GM19035 (cell line): ENCODE results near the gene VRTN.

Experiments used
- ATAC-seq: cut with Tn5 transposase; IDR thresholded peaks from one replicate; pipeline ENCODE4 v1.9.1; 2021; ENCODE audit not compliant: unreplicated experiment

The VRTN gene

DNA sequence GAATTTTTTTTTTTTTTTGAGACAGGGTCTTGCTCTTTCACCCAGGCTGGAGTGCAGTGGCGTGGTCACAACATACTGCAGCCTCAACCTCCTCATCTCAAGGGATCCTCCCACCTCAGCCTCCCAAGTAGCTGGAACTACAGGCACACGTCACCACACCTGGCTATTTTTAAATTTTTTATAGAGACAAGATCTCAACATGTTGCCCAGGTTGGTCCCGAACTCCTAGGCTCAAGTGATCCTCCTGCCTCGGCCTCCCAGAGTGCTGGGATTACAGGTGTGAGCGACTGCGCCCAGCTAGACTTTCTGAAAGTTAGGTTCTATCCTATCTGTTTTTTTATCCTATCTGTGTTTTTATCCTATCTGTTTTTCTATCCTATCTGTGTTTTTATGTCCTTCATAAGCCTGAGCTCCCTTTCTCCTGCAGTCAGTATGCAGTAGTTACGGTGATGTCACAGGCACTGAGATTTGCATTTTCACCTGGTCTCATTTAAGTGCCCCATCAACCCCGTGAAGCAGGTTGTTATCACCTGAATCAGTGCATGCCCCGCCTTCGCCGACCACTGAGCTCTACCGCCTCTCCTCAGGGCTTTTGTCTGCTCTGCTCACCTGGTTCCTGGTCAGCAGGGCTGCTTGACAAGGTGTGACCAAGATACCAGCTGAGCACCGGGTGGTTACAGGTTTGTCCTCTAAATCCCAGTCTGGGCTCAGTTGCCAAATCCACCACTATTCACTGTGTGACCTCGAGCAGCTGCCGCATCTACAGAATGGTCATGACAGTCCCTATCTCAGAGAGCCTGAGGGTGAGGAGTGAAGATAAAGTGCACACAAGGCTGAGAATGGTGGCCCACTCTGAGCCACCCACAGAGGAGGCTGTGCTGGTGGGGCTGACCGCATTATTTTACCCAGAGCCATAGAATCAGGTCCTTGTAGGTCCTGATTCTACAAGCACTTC is 44.6 kb downstream of the VRTN start:
- no peak for ATAC-seq

DNA sequence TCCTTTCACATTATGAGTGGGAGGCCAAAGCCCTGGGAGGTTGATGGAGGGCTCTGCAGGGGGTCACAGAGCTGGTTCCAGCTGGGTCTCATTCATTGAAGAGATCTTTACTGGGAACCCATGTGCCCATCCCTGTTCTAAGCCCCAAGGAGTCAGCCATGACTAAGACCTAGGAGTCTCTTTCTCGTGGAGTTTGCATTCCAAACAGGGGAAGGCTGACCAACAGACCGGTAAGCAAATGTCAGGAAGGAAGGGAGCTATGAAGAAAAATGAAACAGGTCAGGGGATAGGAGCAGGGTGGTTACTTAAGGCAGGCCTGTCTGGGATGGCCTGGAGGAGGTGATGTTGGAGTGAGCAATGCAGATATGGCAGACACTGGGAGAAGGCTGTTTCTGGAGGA is 46.3 kb downstream of the VRTN start:
- ATAC-seq: no peak

DNA sequence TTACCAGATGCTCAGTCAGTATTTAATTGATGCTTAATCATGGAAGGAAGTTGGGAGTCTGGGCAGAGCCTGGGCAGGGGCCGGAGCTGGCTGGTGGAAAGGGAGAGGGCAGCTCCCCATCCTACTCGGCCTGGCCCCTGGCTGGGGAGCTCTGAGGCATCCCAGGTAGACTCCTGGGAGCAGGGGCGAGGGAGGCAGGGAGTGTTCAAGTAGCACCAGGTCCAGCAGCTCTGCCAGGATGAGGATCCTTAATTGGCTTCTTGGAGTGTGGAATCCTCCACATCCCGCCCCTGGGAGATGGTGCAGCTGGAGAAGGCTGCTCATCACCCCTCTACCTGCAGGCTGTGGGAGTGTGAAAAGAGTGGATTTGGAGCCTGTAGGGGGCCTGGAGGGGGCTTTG is 46.8 kb downstream of the VRTN start:
- ATAC-seq: no peak

GRCh38 chr14:74400031-74400685 is 51.9 kb downstream of the VRTN start:
- no peak for ATAC-seq

DNA sequence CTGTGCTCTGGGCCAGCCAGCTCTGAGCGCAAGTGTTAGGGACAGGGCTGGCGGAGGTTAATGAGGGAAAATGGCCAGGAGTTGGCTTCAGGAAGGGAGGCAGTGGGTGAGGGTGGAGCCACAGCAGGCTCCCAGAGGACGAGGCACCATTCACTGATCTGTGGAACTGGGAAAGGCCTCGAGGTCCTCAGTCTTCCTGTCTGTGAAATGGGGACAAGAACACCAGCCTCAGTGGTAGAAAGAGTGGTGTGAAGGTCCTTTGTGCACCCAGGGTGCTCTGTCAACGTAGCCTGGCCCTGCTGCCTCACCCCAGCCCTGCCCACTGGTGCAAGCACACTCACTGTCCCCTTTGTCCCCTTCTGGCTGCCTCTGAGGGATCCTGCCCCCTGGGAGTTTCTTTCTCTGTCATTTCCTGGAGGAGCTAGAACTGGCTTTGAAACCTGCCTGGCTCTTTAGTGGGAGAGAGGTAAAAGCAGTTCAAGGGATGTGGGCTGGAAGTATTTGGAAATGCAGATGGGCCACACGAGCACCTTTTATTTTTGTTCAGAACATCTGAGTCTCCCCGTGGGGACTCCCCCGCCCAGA is 52.7 kb downstream of the VRTN start:
- ATAC-seq: peak; percentile 5

DNA sequence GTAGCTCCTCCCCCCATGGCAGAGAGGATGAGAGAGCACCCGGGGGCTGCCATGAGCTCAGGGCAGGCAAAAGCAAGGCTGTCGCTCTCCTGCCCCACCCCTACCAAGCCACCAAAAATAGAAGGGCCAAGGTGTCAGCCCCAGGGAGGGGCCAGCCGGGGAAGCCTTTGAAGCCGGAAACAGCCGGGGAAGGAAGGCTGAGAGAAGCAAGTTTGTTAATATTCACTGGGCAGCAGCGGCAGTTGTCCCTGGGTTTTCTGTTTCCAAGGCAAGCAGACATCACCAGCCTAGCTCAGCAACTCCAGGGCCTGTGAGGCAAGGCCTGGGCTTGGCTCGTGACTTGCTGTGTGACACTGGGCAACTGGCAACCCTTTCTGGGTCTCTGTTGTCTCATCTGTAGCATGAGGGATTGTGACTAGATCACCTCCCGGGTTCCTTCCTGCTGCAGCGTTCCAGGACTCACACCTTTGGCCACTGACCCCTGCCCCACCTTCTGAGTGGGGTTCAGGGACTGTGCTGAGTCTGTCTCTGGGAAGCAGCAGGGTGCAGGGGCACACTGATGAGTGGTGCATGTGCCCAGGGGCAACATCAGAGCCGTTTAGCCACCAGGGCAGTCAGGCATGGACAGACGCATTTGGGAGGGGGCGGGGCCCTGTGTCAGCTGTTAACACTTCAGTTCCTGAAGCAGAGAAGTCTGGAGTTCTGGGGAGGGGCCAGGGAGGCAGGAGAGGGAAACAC is 53.4 kb downstream of the VRTN start:
- peak; percentile 74 for ATAC-seq

- ATAC-seq: no peak
Observed at GRCh38 chr14:74402401-74403251, 54.4 kb downstream of the VRTN start.

DNA sequence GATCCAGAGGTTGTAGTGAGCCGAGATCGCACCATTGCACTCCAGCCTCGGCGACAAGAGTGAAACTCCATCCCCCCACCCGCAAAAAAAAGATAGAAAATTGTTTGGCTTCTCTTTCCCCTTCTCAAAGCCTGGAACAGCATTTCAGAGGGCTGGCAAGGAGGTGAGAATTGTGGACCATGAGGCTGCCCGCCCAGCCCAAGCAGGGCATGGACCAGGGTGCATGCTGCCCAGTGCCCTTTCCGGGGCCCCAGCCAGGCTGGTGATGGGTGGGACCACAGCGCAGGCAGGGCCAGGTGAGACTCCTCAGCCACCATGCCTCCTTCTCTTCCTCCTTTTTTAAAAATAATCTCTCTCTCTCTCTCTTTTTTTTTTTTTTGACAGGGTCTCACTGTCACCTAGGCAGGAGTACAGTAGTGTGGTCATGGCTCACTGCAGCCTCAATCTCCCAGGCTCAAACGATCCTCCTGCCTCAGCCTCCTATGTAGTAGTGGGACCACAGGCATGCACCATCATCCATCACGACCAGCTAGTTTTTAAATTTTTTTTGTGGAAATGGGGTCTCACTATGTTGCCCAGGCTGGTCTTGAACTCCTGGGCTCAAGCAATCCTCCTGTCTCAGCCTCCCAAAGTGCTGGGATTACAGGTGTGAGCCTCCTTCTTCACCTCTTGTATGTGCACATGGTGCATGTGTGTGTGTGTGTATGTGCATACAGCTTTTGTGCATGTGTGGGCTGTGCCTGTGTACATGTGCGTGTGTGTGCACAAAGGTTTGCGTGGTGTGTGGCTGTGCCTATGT is 55.5 kb downstream of the VRTN start:
- ATAC-seq: no peak

- no peak for ATAC-seq
Observed at GRCh38 chr14:74404435-74404834, 56.2 kb downstream of the VRTN start.

DNA sequence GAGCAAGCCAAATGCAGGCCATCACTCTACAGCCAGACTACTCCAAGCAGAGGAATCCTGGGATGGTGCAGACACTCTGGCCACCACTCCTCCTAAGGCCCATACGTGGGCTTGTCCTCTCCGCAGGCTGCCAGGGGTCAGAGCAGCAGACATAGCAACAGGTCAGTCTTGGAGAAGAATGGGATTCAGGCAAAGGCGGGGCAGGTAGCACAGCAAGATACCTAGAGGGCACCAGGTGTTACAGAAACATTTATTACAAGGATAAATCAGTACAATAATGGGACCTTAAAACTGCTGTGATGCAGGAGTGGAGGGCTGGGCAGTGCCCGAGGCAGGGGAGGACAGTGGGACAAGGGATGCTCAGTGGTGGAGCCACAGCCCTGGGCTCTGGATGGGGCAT is 57.4 kb downstream of the VRTN start:
- no peak for ATAC-seq

DNA sequence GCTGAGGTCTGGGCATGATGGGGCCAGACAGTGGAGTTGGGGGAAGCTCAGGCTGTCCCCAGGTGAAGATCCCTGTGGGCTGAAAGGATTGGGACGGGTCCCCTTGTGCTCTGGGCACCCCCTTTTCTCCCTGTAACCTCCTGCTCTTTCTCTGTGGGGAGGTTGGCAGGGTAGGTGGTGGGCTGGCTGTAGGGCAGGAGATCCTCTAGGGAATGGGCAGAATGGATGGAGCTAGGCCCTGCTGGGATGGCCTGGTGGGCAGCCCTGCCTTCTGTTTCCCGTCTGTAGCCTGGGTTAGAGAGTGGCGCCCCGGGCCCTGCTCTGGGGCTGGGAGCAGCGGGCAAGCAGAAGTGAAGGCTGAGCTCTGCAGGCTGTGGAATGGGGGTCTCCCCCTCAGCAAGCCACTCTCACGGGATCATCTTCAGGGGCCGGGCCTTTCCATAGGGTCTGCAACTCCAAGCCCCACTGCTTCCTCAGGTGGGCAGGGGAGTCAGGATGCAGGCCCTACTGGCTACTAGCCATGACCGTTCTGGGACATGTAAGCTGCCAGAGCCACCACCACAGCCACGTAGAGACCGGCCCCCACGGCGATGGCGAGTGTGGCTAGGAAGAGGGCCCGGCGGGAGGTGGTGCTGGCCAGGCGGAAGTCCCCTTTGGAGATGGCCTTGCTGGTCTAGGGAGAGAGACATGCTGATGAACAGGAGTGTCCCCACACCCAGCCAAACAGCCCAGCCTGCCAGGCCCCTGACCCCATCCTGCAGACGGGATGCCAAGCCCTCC is 58.9 kb downstream of the VRTN start:
- ATAC-seq: no peak

- no peak for ATAC-seq
Observed at GRCh38 chr14:74407801-74408154, 59.5 kb downstream of the VRTN start.

DNA sequence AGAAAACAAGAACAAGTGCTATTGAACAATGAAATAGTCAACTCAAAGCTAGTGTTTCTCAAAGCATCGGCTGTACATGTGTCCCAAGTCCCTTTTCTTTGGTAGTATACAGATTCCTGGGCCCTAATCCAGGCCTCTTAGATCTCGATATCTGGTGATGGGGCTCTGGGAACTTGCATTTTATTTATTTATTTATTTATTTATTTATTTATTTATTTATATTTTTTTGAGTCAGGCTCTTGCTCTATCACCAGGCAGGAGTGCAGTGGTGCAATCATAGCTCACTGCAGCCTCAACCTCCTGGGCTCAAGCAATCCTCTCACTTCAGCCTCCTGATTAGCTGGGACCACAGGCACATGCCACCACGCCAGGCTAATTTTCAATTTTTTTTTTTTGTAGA is 60.6 kb downstream of the VRTN start:
- no peak for ATAC-seq

- no peak for ATAC-seq
Observed at GRCh38 chr14:74409441-74409840, 61.2 kb downstream of the VRTN start.
